EH (cell line): Measurements from ENCODE around the gene PTGER4.

ENCODE experiments used
- DNase-seq: peaks from one replicate; pipeline ENCODE4 v3.0.0-alpha.2; 2015; ENCODE audit warnings: low read depth

The PTGER4 gene

GRCh38 chr5:40669606-40670390 is 9.9 kb upstream of the PTGER4 start:
- DNase-seq, result no peak

GRCh38 chr5:40672425-40672824 is 7.3 kb upstream of the PTGER4 start:
- no peak for DNase-seq

- no peak for DNase-seq
Measured at GRCh38 chr5:40674661-40675235, 5.0 kb upstream of the PTGER4 start.

- DNase-seq, result no peak
Measured at GRCh38 chr5:40675396-40676133, 4.2 kb upstream of the PTGER4 start.

- peak; percentile 85 for DNase-seq
Measured at GRCh38 chr5:40676613-40677343, 2.9 kb upstream of the PTGER4 start.

- DNase-seq, result no peak
Measured at GRCh38 chr5:40677456-40677855, 2.3 kb upstream of the PTGER4 start.

- no peak for DNase-seq
Measured at GRCh38 chr5:40678026-40678425, 1.7 kb upstream of the PTGER4 start.

GRCh38 chr5:40678460-40679147 is 1.1 kb upstream of the PTGER4 start:
- no peak for DNase-seq

GRCh38 chr5:40679148-40679912 is 385 bp upstream of the PTGER4 start:
- DNase-seq, result peak; percentile 90

GRCh38 chr5:40680741-40681362 is 1.1 kb downstream of the PTGER4 start:
- no peak for DNase-seq

GRCh38 chr5:40681363-40682153 is 1.8 kb downstream of the PTGER4 start:
- no peak for DNase-seq

- DNase-seq, result no peak
Measured at GRCh38 chr5:40682154-40683017, 2.7 kb downstream of the PTGER4 start.

GRCh38 chr5:40683305-40683704 is 3.6 kb downstream of the PTGER4 start:
- no peak for DNase-seq

- DNase-seq, result no peak
Measured at GRCh38 chr5:40685193-40685592, 5.5 kb downstream of the PTGER4 start.

GRCh38 chr5:40685976-40686486 is 6.3 kb downstream of the PTGER4 start:
- DNase-seq, result no peak

- DNase-seq, result no peak
Measured at GRCh38 chr5:40687321-40687720, 7.6 kb downstream of the PTGER4 start.

- DNase-seq, result peak; percentile 85
Measured at GRCh38 chr5:40688127-40688761, 8.5 kb downstream of the PTGER4 start.

GRCh38 chr5:40688996-40689395 is 9.3 kb downstream of the PTGER4 start:
- no peak for DNase-seq
